WTC11 (cell line): ENCODE results near the gene DNMT3A. TPM values are rescaled to one million over a fixed set of nuclear protein-coding genes. Genes with fewer than 3 reads are reported as not detected.

Experiments used
- ATAC-seq: fragments of 200-7000 bp; cut with Tn5 transposase; 2 replicates; pipeline ENCODE4 v1.10.0; 2021; ENCODE audit warnings: mild to moderate bottlenecking, moderate library complexity
- CTCF ChIA-PET: fragments of 300-600 bp; sonication (Branson Sonifier 250); formaldehyde crosslinking; loops from one replicate; lab custom pipeline; 2021; ENCODE audit warnings: antibody characterized with exemption; lab: Charles Lee
- POLR2A ChIA-PET: fragments of 350-600 bp; sonication (Branson Sonifier 250); formaldehyde crosslinking; loops from one replicate; lab custom pipeline; 2021; ENCODE audit warnings: antibody characterized with exemption; lab: Charles Lee
- DNase-seq: peaks from one replicate; pipeline ENCODE4 v3.0.0; 2021; ENCODE audit warnings: low spot score
- H3K27ac Mint-ChIP-seq: 2 replicates; pipeline ENCODE4 v1.8.0; 2021; ENCODE audit warnings: mixed read lengths
- H3K27me3 Mint-ChIP-seq: 2 replicates; pipeline ENCODE4 v1.8.0; 2021; ENCODE audit warnings: low read depth, mild to moderate bottlenecking, moderate library complexity, mixed read lengths
- H3K36me3 Mint-ChIP-seq: 2 replicates; pipeline ENCODE4 v1.8.0; 2021; ENCODE audit warnings: mixed read lengths
- H3K4me1 Mint-ChIP-seq: 2 replicates; pipeline ENCODE4 v1.8.0; 2022; ENCODE audit warnings: mixed read lengths
- H3K4me3 Mint-ChIP-seq: 2 replicates; pipeline ENCODE4 v1.8.0; 2021; ENCODE audit warnings: mild to moderate bottlenecking, moderate library complexity, mixed read lengths
- H3K9me3 Mint-ChIP-seq: 2 replicates; pipeline ENCODE4 v1.8.0; 2021; ENCODE audit warnings: mixed read lengths
- AR ChIP-seq: fragments of 250-450 bp; sonication (Bioruptor Pico); IDR thresholded peaks from 2 replicates; pipeline ENCODE4 v1.9.0; 2021; ENCODE audit warnings: mild to moderate bottlenecking
- ARID4B ChIP-seq: sonication (generic); formaldehyde crosslinking; IDR thresholded peaks from 2 replicates; pipeline ENCODE4 v1.8.0; 2023; ENCODE audit warnings: missing genetic modification reagents, mild to moderate bottlenecking, borderline replicate concordance
- ERG ChIP-seq: fragments of 250-450 bp; sonication (Bioruptor Pico); IDR thresholded peaks from 2 replicates; pipeline ENCODE4 v1.8.0; 2021; ENCODE audit warnings: mild to moderate bottlenecking
- ETV6 ChIP-seq: sonication (generic); formaldehyde crosslinking; IDR thresholded peaks from 2 replicates; pipeline ENCODE4 v1.8.1; 2022; ENCODE audit warnings: mild to moderate bottlenecking, missing genetic modification reagents
- IRF1 ChIP-seq: sonication (generic); formaldehyde crosslinking; IDR thresholded peaks from 2 replicates; pipeline ENCODE4 v1.8.0; 2023; ENCODE audit warnings: missing genetic modification reagents
- MLX ChIP-seq: sonication (generic); formaldehyde crosslinking; IDR thresholded peaks from 2 replicates; pipeline ENCODE4 v1.8.1; 2023; ENCODE audit warnings: mild to moderate bottlenecking, missing genetic modification reagents, moderate library complexity
- MXD4 ChIP-seq: fragments of 250-450 bp; sonication (Bioruptor Pico); IDR thresholded peaks from 2 replicates; pipeline ENCODE4 v1.8.0; 2021; ENCODE audit warnings: mild to moderate bottlenecking, moderate library complexity, borderline replicate concordance
- NFE2L1 ChIP-seq: sonication (generic); formaldehyde crosslinking; IDR thresholded peaks from 2 replicates; pipeline ENCODE4 v1.8.1; 2023; ENCODE audit warnings: missing genetic modification reagents
- NFYB ChIP-seq: sonication (generic); formaldehyde crosslinking; conservative IDR thresholded peaks from 2 replicates; pipeline ENCODE4 v1.8.0; 2022; ENCODE audit warnings: low read depth, missing genetic modification reagents
- PRRX2 ChIP-seq: fragments of 250-450 bp; sonication (Bioruptor Pico); IDR thresholded peaks from 2 replicates; pipeline ENCODE4 v1.8.0; 2021; ENCODE audit warnings: mild to moderate bottlenecking
- SMAD4 ChIP-seq: sonication (generic); formaldehyde crosslinking; IDR thresholded peaks from 2 replicates; pipeline ENCODE4 v1.8.0; 2022; ENCODE audit warnings: mild to moderate bottlenecking, missing genetic modification reagents
- ZMAT4 ChIP-seq: fragments of 250-450 bp; sonication (Bioruptor Pico); IDR thresholded peaks from 2 replicates; pipeline ENCODE4 v1.9.0; 2021; ENCODE audit warnings: mild to moderate bottlenecking
- ZNF423 ChIP-seq: fragments of 250-450 bp; sonication (Bioruptor Pico); IDR thresholded peaks from 2 replicates; pipeline ENCODE4 v2.1.2; 2022; ENCODE audit warnings: mild to moderate bottlenecking, moderate library complexity
- ZNF425 ChIP-seq: fragments of 250-450 bp; sonication (Bioruptor Pico); conservative IDR thresholded peaks from 2 replicates; pipeline ENCODE4 v1.9.0; 2021; ENCODE audit warnings: mild to moderate bottlenecking
- ZNF532 ChIP-seq: fragments of 250-450 bp; sonication (Bioruptor Pico); IDR thresholded peaks from 2 replicates; pipeline ENCODE4 v1.9.0; 2021; ENCODE audit warnings: mild to moderate bottlenecking, borderline replicate concordance
- ZNF671 ChIP-seq: fragments of 250-450 bp; sonication (Bioruptor Pico); IDR thresholded peaks from 2 replicates; pipeline ENCODE4 v1.8.0; 2021; ENCODE audit warnings: mild to moderate bottlenecking
- total RNA-seq: library from RNA; stranded (reverse); gene quantifications from 3 replicates; pipeline ENCODE4 v1.2.3, GENCODE V29; 2021

The DNMT3A gene
- total RNA-seq, 1 experiment from 2014 or later: 154 TPM

GRCh38 chr2:25337891-25338290 is 3.8 kb downstream of the DNMT3A start:
- no peaks in the 10 kb centered on the region for H3K9me3 Mint-ChIP-seq
- H3K27me3 Mint-ChIP-seq: peaks cover 4% of the 10 kb centered on the region; the same call in 1 of the 2 replicates
- H3K36me3 Mint-ChIP-seq: no peaks in the 10 kb centered on the region
- H3K4me1 Mint-ChIP-seq: peaks cover 69% of the 10 kb centered on the region
- ChIA-PET POLR2A (interaction anchor here (0.9 kb wide), 1 partner anchor 11 kb away, joined by 3 read pairs; no protein-coding TSS in a partner anchor), CTCF (interaction anchor here (0.7 to 8.8 kb wide), 6 partner anchors 23 to 108 kb away, joined by 3 to 74 read pairs (median 4); no protein-coding TSS in a partner anchor)
- no peak overlapping the region for H3K27ac Mint-ChIP-seq
- H3K4me3 Mint-ChIP-seq: no peak overlapping the region
- ATAC-seq (no peak), DNase-seq (no peak)
- TF ChIP-seq IRF1 (CRISPR knock-in tag): no peak
- no peak for TF ChIP-seq NFYB (CRISPR knock-in tag)
- TF ChIP-seq AR: no peak
- no peak for TF ChIP-seq MLX (CRISPR knock-in tag)
- no peak for TF ChIP-seq PRRX2 (CRISPR knock-in tag)
- no peak for TF ChIP-seq ZNF423 (CRISPR knock-in tag)
- no peak for TF ChIP-seq ETV6 (CRISPR knock-in tag)
- no peak for TF ChIP-seq ZMAT4 (CRISPR knock-in tag)
- no peak for TF ChIP-seq NFE2L1
- TF ChIP-seq MXD4 (CRISPR knock-in tag): no peak
- TF ChIP-seq ZNF425 (CRISPR knock-in tag): no peak
- TF ChIP-seq SMAD4: no peak
- no peak for TF ChIP-seq ARID4B (CRISPR knock-in tag)
- no peak for TF ChIP-seq ZNF532 (CRISPR knock-in tag)
- no peak for TF ChIP-seq ERG (CRISPR knock-in tag)
- no peak for TF ChIP-seq ZNF671 (CRISPR knock-in tag)
